HFFc6 (cell line): ENCODE data around the gene APIP. TPM values are rescaled to one million over a fixed set of nuclear protein-coding genes. Genes with fewer than 3 reads are reported as not detected.

Source experiments
- DNase-seq: peaks from one replicate; pipeline ENCODE4 v3.0.0-alpha.2; 2018
- H3K27ac Mint-ChIP-seq: 2 replicates; pipeline ENCODE4 v1.8.0; 2020; ENCODE audit warnings: mild to moderate bottlenecking, mixed read lengths
- H3K27me3 Mint-ChIP-seq: 2 replicates; pipeline ENCODE4 v1.8.0; 2021; ENCODE audit warnings: mild to moderate bottlenecking, moderate library complexity, mixed read lengths; ENCODE audit not compliant: insufficient read depth
- H3K36me3 Mint-ChIP-seq: 2 replicates; pipeline ENCODE4 v1.8.0; 2021; ENCODE audit warnings: low read depth, mixed read lengths
- H3K4me1 Mint-ChIP-seq: 2 replicates; pipeline ENCODE4 v1.8.0; 2020; ENCODE audit warnings: low read depth, mixed read lengths
- H3K4me3 Mint-ChIP-seq: 2 replicates; pipeline ENCODE4 v1.8.0; 2020; ENCODE audit warnings: mild to moderate bottlenecking, moderate library complexity, mixed read lengths
- H3K9me3 Mint-ChIP-seq: 2 replicates; pipeline ENCODE4 v1.8.0; 2020; ENCODE audit warnings: mild to moderate bottlenecking, mixed read lengths
- CTCF ChIP-seq: fragments of 200-600 bp; sonication (generic); IDR thresholded peaks from 2 replicates; pipeline ENCODE4 v1.5.0; 2021; ENCODE audit warnings: antibody characterized with exemption, mild to moderate bottlenecking
- microRNA-seq: library from miRNA; unstranded; fragments of <30 nt; microRNA quantifications from one replicate; pipeline ENCODE4, GENCODE V29; 2019
- total RNA-seq, 6 experiments: library from RNA; stranded (reverse); fragmentation: NEBNext Ultra II Directional; extraction: Animal tissue kit (Norgen Biotek cat#: 25700); gene quantifications; 2 replicates in 1 of 6; 3 replicates in 5 of 6; pipeline ENCODE4 v1.2.3, GENCODE V29; 2021

APIP gene
- total RNA-seq, 6 experiments from 2014 or later = 26.6 to 33.3 (median 29.4) TPM

GRCh38 chr11:34839969-34840368 lies 76.2 kb downstream of the APIP start:
- Mint-ChIP-seq H3K4me3 (no peak overlapping the region), H3K27ac (no peak overlapping the region), H3K36me3 (no peaks in the 10 kb centered on the region), H3K4me1 (no peaks in the 10 kb centered on the region), H3K9me3 (no peaks in the 10 kb centered on the region; the same call in 1 of the 2 replicates), H3K27me3 (peaks cover 30% of the 10 kb centered on the region)
- no peak for DNase-seq
- no peak for TF ChIP-seq CTCF

DNA sequence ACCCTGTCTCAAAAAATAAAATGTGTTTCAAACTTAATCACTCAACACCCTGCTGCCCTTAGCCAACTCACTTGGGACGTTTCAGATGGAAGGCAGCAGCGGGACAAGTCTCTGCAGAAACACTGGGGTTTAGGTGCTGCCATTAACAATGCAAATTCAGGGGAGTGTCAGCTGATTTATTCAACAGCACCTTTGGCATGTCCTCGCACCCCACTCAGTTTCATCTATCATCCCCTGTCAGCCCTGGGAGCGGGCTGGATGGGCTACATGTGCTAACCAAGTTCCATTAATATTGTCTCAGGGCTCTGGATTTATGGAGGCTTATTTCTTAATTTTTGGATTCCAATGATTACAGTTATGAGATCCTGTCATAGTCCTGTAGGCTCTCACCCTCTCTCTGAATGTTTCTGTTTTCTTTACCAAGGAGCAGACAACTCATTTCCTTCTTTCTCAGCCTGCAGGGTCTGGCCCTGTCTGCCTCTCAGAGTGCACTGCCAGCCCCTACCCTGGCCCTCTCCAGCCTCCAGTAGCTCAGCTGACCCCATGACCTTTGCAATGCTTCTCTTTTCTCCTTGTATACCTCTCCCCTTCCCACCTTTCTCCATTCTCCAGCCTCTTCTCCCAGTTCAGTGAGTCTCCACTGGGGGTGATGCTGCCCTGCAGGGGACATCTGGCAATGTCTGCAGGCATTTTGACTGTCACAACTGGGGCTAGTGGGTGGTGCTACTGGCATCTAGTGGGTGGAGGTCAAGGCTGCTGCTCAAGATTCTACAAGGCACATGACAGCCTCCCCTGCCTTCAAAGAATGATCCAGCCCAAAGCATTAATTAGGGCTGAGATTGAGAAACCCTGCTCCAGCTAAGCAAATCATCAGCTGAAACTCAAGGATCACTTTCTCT lies 79.0 kb downstream of the APIP start:
- no peaks in the 10 kb centered on the region; the same call in 1 of the 2 replicates for H3K9me3 Mint-ChIP-seq
- H3K27me3 Mint-ChIP-seq = peaks cover 29% of the 10 kb centered on the region
- H3K4me3 Mint-ChIP-seq = no peak overlapping the region
- TF ChIP-seq CTCF = no peak
- H3K36me3 Mint-ChIP-seq = no peaks in the 10 kb centered on the region
- DNase-seq = no peak
- H3K27ac Mint-ChIP-seq = no peak overlapping the region
- no peaks in the 10 kb centered on the region for H3K4me1 Mint-ChIP-seq

DNA sequence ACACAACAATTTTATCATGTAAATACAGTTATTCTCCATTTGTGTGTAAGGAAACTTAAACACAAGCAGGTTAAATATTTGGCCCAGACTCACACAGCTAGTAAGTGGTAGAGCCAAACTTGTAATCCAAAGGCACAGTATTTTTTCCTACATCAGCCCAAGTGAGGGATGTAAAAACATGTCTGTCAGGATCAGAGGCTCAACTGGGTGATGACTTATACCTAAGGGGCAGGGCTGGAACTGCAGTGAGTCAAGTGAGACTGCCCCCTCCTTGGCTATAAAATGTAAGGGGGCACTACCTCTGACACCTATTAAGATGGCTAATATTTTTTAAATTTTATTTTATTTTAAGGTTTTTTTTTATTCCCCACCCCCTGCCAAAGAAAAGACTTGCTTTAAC lies 82.6 kb downstream of the APIP start:
- no peaks in the 10 kb centered on the region for H3K9me3 Mint-ChIP-seq
- no peaks in the 10 kb centered on the region for H3K4me1 Mint-ChIP-seq
- H3K27ac Mint-ChIP-seq = no peak overlapping the region
- no peaks in the 10 kb centered on the region for H3K36me3 Mint-ChIP-seq
- no peak overlapping the region for H3K4me3 Mint-ChIP-seq
- no peak for DNase-seq
- TF ChIP-seq CTCF = no peak
- peaks cover 25% of the 10 kb centered on the region for H3K27me3 Mint-ChIP-seq

Small RNAs within 50 kb of the gene (microRNA-seq; reads per million reads assigned to microRNA genes)
- gene MIR1343 = 98.9 reads per million, percentile 49 among the genes with 10 or more reads in this experiment

Other genes starting within 250 kb of the APIP start
- 10 to 100 TPM; 37.4 to 47.0 (median 42.2) TPM for gene PDHX, start 239 bp upstream of the APIP start, total RNA-seq
- 1,000 to 10,000 TPM; 1,912 to 2,221 (median 2,175) TPM for gene CD44, start 222.8 kb upstream of the APIP start, total RNA-seq